Stimulated activated naive CD4-positive, alpha-beta T cell (primary cell): ENCODE results near the gene ACADVL.

Source experiments
- DNase-seq, 6 experiments: peaks; one replicate each; lab custom pipeline; 2025; lab: John Stamatoyannopoulos, UW

The ACADVL gene

GRCh38 chr17:7191571-7192270, 28.0 kb upstream of the ACADVL start:
- DNase-seq = peak in 1 of 6 experiments; percentile 11

GRCh38 chr17:7192271-7192937, 27.3 kb upstream of the ACADVL start:
- no peak for DNase-seq

- no peak for DNase-seq
Observed at GRCh38 chr17:7195971-7196370, 23.8 kb upstream of the ACADVL start.

- DNase-seq = no peak
Observed at GRCh38 chr17:7196651-7197401, 22.9 kb upstream of the ACADVL start.

- DNase-seq = no peak
Observed at GRCh38 chr17:7203391-7203790, 16.3 kb upstream of the ACADVL start.

GRCh38 chr17:7204336-7204735, 15.4 kb upstream of the ACADVL start:
- peak in 3 of 6 experiments; percentile 34 to 41 (median 39) for DNase-seq

- DNase-seq = peak; percentile 93 to 99 (median 96)
Observed at GRCh38 chr17:7204828-7205461, 14.8 kb upstream of the ACADVL start.

- no peak for DNase-seq
Observed at GRCh38 chr17:7205561-7205960, 14.2 kb upstream of the ACADVL start.

GRCh38 chr17:7207120-7208001, 12.4 kb upstream of the ACADVL start:
- DNase-seq = no peak

- no peak for DNase-seq
Observed at GRCh38 chr17:7208027-7208571, 11.6 kb upstream of the ACADVL start.

GRCh38 chr17:7208754-7209460, 10.8 kb upstream of the ACADVL start:
- no peak for DNase-seq

- DNase-seq = no peak
Observed at GRCh38 chr17:7211491-7212273, 8.1 kb upstream of the ACADVL start.

GRCh38 chr17:7213895-7214299, 5.8 kb upstream of the ACADVL start:
- peak in 3 of 6 experiments; percentile 82 to 91 (median 90) for DNase-seq

- DNase-seq = peak; percentile 96 to 100 (median 98)
Observed at GRCh38 chr17:7214300-7215135, 5.2 kb upstream of the ACADVL start.

- no peak for DNase-seq
Observed at GRCh38 chr17:7215136-7215638, 4.6 kb upstream of the ACADVL start.

GRCh38 chr17:7215652-7216180, 4.0 kb upstream of the ACADVL start:
- DNase-seq = peak in 3 of 6 experiments; percentile 18 to 33 (median 20)

- DNase-seq = no peak
Observed at GRCh38 chr17:7216242-7217112, 3.3 kb upstream of the ACADVL start.
